Loucy (cell line): Measurements from ENCODE around the gene TNRC6C.
"Not testable (repeated sequence)": the region's sequence is repeated elsewhere in the genome, so short reads cannot be mapped to it uniquely, and the experiment has no call there.

Experiments used
- H2AFZ ChIP-seq: fragments of 200-600 bp; sonication (generic); 2 replicates; pipeline ENCODE4 v1.6.0; 2016; ENCODE audit warnings: antibody characterized with exemption, mild to moderate bottlenecking, low read length, moderate library complexity
- H3F3A ChIP-seq: fragments of 200-600 bp; 2 replicates; pipeline ENCODE4 v1.6.0; 2016; ENCODE audit warnings: antibody characterized with exemption, low read depth, mild to moderate bottlenecking
- H3K27me3 ChIP-seq: fragments of 200-600 bp; sonication (generic); 2 replicates; pipeline ENCODE4 v1.6.1; 2014; ENCODE audit warnings: low read length, mild to moderate bottlenecking; ENCODE audit not compliant: insufficient read depth, poor library complexity, severe bottlenecking
- H3K36me3 ChIP-seq: fragments of 200-600 bp; sonication (generic); 2 replicates; pipeline ENCODE4 v1.6.1; 2016; ENCODE audit warnings: low read length; ENCODE audit not compliant: insufficient read depth
- H3K4me1 ChIP-seq: fragments of 200-600 bp; sonication (generic); 2 replicates; pipeline ENCODE4 v1.5.1; 2014; ENCODE audit warnings: low read length, mild to moderate bottlenecking; ENCODE audit not compliant: insufficient read depth, poor library complexity, severe bottlenecking
- H3K4me2 ChIP-seq: fragments of 200-600 bp; sonication (generic); 2 replicates; pipeline ENCODE4 v1.6.0; 2014; ENCODE audit warnings: antibody characterized with exemption, low read length, low read depth, mild to moderate bottlenecking; ENCODE audit not compliant: poor library complexity, severe bottlenecking
- H3K4me3 ChIP-seq: fragments of 200-600 bp; sonication (generic); 2 replicates; pipeline ENCODE4 v1.5.1; 2014; ENCODE audit warnings: low read length, mild to moderate bottlenecking, mixed read lengths; ENCODE audit not compliant: poor library complexity, severe bottlenecking
- H3K79me2 ChIP-seq: fragments of 200-600 bp; sonication (generic); 2 replicates; pipeline ENCODE4 v1.6.1; 2014; ENCODE audit warnings: low read length; ENCODE audit not compliant: insufficient read depth
- H3K9ac ChIP-seq: fragments of 200-600 bp; sonication (generic); 2 replicates; pipeline ENCODE4 v1.6.0; 2014; ENCODE audit warnings: mild to moderate bottlenecking, low read depth, low read length, moderate library complexity; ENCODE audit not compliant: poor library complexity, severe bottlenecking
- H3K9me2 ChIP-seq: fragments of 200-600 bp; sonication (generic); replicated peaks from 2 replicates; pipeline ENCODE4 v1.6.1; 2016; ENCODE audit warnings: low read depth, low read length, mixed read lengths
- H3K9me3 ChIP-seq: fragments of 200-600 bp; sonication (generic); 2 replicates; pipeline ENCODE4 v1.6.1; 2014; ENCODE audit warnings: mild to moderate bottlenecking, antibody characterized with exemption, low read length, low read depth; ENCODE audit not compliant: insufficient read depth
- H4K20me1 ChIP-seq: fragments of 200-600 bp; sonication (generic); 2 replicates; pipeline ENCODE4 v1.6.0; 2014; ENCODE audit warnings: antibody characterized with exemption, low read length, mild to moderate bottlenecking; ENCODE audit not compliant: insufficient read depth, poor library complexity, severe bottlenecking
- EZH2phosphoT487 ChIP-seq: fragments of 200-600 bp; IDR thresholded peaks from 2 replicates; pipeline ENCODE4 v1.6.1; 2018; ENCODE audit warnings: antibody characterized with exemption, mild to moderate bottlenecking, moderate library complexity, borderline replicate concordance
- TF ChIP-seq, protein P1 (sequence below): fragments of 200-600 bp; sonication (generic); conservative IDR thresholded peaks from 2 replicates; pipeline ENCODE4 v1.5.1; 2014; ENCODE audit warnings: mild to moderate bottlenecking, antibody characterized with exemption, low read length

Gene TNRC6C

GRCh38 chr17:77974396-77974795 is 15.9 kb downstream of the TNRC6C start:
- no peaks in the 10 kb centered on the region for H3K9me3 ChIP-seq
- H3F3A ChIP-seq = 0 out of 2 replicates have a peak, but pooled peaks cover 4% of the 10 kb centered on the region
- no peak overlapping the region for H2AFZ ChIP-seq
- TF ChIP-seq, protein P1, sequence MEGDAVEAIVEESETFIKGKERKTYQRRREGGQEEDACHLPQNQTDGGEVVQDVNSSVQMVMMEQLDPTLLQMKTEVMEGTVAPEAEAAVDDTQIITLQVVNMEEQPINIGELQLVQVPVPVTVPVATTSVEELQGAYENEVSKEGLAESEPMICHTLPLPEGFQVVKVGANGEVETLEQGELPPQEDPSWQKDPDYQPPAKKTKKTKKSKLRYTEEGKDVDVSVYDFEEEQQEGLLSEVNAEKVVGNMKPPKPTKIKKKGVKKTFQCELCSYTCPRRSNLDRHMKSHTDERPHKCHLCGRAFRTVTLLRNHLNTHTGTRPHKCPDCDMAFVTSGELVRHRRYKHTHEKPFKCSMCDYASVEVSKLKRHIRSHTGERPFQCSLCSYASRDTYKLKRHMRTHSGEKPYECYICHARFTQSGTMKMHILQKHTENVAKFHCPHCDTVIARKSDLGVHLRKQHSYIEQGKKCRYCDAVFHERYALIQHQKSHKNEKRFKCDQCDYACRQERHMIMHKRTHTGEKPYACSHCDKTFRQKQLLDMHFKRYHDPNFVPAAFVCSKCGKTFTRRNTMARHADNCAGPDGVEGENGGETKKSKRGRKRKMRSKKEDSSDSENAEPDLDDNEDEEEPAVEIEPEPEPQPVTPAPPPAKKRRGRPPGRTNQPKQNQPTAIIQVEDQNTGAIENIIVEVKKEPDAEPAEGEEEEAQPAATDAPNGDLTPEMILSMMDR = no peak
- no peak for TF ChIP-seq EZH2phosphoT487
- no peaks in the 10 kb centered on the region for H3K9me2 ChIP-seq
- H3K27me3 ChIP-seq = no peaks in the 10 kb centered on the region
- no peak overlapping the region for H3K9ac ChIP-seq
- H3K79me2 ChIP-seq = peaks cover 100% of the 10 kb centered on the region
- H3K36me3 ChIP-seq = peaks cover 7% of the 10 kb centered on the region
- peaks cover 4% of the 10 kb centered on the region for H3K4me1 ChIP-seq
- no peak overlapping the region for H3K4me2 ChIP-seq
- H3K4me3 ChIP-seq = no peak overlapping the region
- H4K20me1 ChIP-seq = peaks cover 90% of the 10 kb centered on the region

DNA sequence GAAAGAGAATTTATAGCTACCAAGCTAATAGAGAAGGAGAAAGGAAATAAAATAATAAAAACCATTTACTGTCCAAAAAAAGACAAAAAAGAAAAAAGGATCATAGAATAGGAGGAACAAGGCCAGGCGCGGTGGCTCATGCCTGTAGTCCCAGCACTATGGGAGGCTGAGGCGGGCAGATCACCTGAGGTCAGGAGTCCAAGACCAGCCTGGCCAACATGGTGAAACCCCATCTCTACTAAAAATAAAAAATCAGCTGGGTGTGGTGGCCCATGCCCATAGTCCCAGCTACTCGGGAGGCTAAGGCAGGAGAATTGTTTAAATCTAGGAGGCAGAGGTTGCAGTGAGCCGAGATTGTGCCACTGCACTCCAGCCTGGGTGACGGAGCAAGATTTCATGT is 23.9 kb downstream of the TNRC6C start:
- not testable (repeated sequence) for H3F3A ChIP-seq, H3K9me3 ChIP-seq, H3K4me2 ChIP-seq, H2AFZ ChIP-seq, H3K9me2 ChIP-seq, H3K4me3 ChIP-seq, H3K9ac ChIP-seq, H3K4me1 ChIP-seq, H3K27me3 ChIP-seq
- H3K79me2 ChIP-seq = peaks cover 100% of the 10 kb centered on the region
- H4K20me1 ChIP-seq = peaks cover 50% of the 10 kb centered on the region
- peaks cover 20% of the 10 kb centered on the region; the same call in 1 of the 2 replicates for H3K36me3 ChIP-seq

DNA sequence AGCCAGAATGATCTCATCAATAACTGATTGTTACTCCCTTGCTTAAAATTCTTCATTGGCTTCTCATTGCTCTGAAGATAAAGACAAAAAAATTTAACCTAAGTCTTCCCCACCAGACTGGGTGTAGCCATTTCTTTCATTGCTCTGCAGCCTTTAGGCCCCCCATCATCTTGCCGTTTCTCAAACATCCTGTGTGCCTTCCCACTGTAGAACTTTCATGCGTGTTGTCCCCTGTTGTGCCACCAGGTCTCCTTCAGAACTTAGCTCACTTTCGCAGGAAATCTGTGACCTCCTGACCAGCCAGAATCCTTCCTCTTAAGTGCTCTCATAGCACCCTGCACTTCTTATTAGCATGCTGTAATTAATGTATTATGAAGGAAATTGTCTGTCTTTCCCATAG is 31.8 kb downstream of the TNRC6C start:
- Histone ChIP-seq H3K9ac (no peak overlapping the region), H4K20me1 (peaks cover 66% of the 10 kb centered on the region), H2AFZ (no peak overlapping the region), H3K4me2 (no peak overlapping the region), H3K27me3 (no peaks in the 10 kb centered on the region), H3K4me1 (peaks cover 11% of the 10 kb centered on the region), H3K79me2 (peaks cover 99% of the 10 kb centered on the region), H3K4me3 (no peak overlapping the region), H3F3A (no peaks in the 10 kb centered on the region), H3K36me3 (peaks cover 11% of the 10 kb centered on the region; the same call in 1 of the 2 replicates), H3K9me2 (no peaks in the 10 kb centered on the region), H3K9me3 (no peaks in the 10 kb centered on the region)
- TF ChIP-seq EZH2phosphoT487 = no peak
- TF ChIP-seq, protein P1 = no peak

- not testable (repeated sequence) for H3K27me3 ChIP-seq, H3F3A ChIP-seq, H3K9me2 ChIP-seq, H3K4me3 ChIP-seq, H3K4me2 ChIP-seq, H2AFZ ChIP-seq, H3K9ac ChIP-seq, H3K9me3 ChIP-seq
- Histone ChIP-seq H3K36me3 (peaks cover 11% of the 10 kb centered on the region; the same call in 1 of the 2 replicates), H3K79me2 (peaks cover 99% of the 10 kb centered on the region), H3K4me1 (peaks cover 11% of the 10 kb centered on the region), H4K20me1 (peaks cover 68% of the 10 kb centered on the region)
These were observed 35.2 kb downstream of the TNRC6C start for GRCh38 chr17:77993735-77994134.
